ENCODE results near the gene SLC25A21.

SLC25A21 gene

DNA sequence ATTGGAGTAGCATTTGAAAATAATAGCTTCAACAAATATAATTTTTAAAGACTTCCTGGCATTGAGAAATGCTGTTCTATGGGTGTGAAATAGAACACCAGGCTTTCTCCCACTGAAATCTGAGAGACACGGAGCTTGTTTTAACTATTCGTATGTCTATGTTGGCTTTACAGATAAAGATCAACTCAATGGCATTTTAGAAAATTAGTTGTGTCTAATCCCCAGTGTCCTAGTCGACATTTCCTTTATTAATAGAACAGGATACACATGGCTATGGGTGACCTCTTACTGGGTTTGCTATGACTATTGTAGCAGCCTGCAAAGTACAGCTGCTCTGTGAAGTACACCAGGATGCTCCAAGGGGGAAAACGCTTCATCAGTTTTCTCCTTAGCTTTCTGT, 159.3 kb downstream of the SLC25A21 start:
- H4K91ac ChIP-seq (ENCODE audit: low read depth, low read length), result no peak overlapping the region

DNA sequence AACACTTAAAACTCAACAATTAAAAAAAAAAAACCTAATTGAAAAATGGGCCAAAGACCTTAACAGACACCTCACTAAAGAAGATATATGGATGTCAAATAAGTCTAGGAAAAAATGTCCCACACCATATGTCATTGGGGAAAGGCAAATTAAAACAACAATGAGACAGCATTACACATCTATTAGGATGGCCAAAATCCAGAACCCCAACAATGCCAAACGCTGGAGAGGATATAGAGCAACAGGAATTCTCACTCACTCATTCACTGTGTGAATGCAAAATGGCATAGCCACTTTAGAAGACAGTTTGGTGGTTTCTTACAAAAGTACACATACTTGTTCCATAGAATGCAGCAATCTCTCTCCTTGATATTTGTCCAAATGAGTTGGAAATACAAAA, 173.7 kb downstream of the SLC25A21 start:
- H3K9ac ChIP-seq (ENCODE audit: low read length), result no peak overlapping the region
- H3K23ac ChIP-seq (ENCODE audit: low read length), result no peak overlapping the region
- no peak overlapping the region for H3K4me2 ChIP-seq (ENCODE audit: low read length)
- H3K79me2 ChIP-seq (ENCODE audit: control insufficient read depth, insufficient read depth, low read length, poor library complexity), result peaks cover 2% of the 10 kb centered on the region
- no CpG with 5 or more reads among the region's 1 CpG for WGBS (ENCODE audit: extremely low coverage, insufficient coverage, insufficient read length)
- H2BK120ac ChIP-seq (ENCODE audit: insufficient read depth, low read length, poor library complexity), result no peak overlapping the region
- H3K18ac ChIP-seq (ENCODE audit: low read length), result no peak overlapping the region
- H3K27ac ChIP-seq (ENCODE audit: low read depth, low read length), result no peak overlapping the region
- H4K8ac ChIP-seq (ENCODE audit: low read depth, low read length), result no peak overlapping the region
- H2AFZ ChIP-seq (ENCODE audit: insufficient read depth, low read length, poor library complexity), result no peak overlapping the region
- H3K4ac ChIP-seq (ENCODE audit: low read depth, low read length), result no peak overlapping the region
- H3K36me3 ChIP-seq (ENCODE audit: control insufficient read depth in 1 of 2, insufficient read depth in 2 of 2, low read length in 2 of 2), result no peaks in the 10 kb centered on the region
- H3K14ac ChIP-seq (ENCODE audit: low read length), result no peak overlapping the region
- no peak for DNase-seq
- no peak overlapping the region for H4K91ac ChIP-seq (ENCODE audit: low read depth, low read length)
- no peak overlapping the region for H3K4me3 ChIP-seq (ENCODE audit: low read depth, low read length)
- no peak overlapping the region for H2BK12ac ChIP-seq (ENCODE audit: low read length)
- no peaks in the 10 kb centered on the region for H3K27me3 ChIP-seq (ENCODE audit: insufficient read depth, low read length)
- peaks cover 0 to 2% of the 10 kb centered on the region in 2 experiments for H3K4me1 ChIP-seq (ENCODE audit: control insufficient read depth in 1 of 2, insufficient read depth in 2 of 2, low read length in 2 of 2)
- no peaks in the 10 kb centered on the region for H3K79me1 ChIP-seq (ENCODE audit: low read length)
- no peak overlapping the region for H2AK5ac ChIP-seq (ENCODE audit: low read length)
- H3K9me3 ChIP-seq (ENCODE audit: insufficient read depth, low read depth, low read length), result no peaks in the 10 kb centered on the region
- H2BK5ac ChIP-seq (ENCODE audit: low read depth, low read length, poor library complexity), result no peak overlapping the region
- no peak overlapping the region for H4K12ac ChIP-seq (ENCODE audit: low read depth, low read length)

More for the DNA sequence above, 159.3 kb downstream of the SLC25A21 start:
- no peaks in the 10 kb centered on the region for H3K79me2 ChIP-seq (ENCODE audit: control insufficient read depth, insufficient read depth, low read length, poor library complexity)
- H3K14ac ChIP-seq (ENCODE audit: low read length), result no peak overlapping the region
- H2AK5ac ChIP-seq (ENCODE audit: low read length), result no peak overlapping the region
- no peaks in the 10 kb centered on the region for H3K36me3 ChIP-seq (ENCODE audit: control insufficient read depth in 1 of 2, insufficient read depth in 2 of 2, low read length in 2 of 2)
- no peak overlapping the region for H3K4me3 ChIP-seq (ENCODE audit: low read depth, low read length)
- H3K4ac ChIP-seq (ENCODE audit: low read depth, low read length), result no peak overlapping the region
- H3K27me3 ChIP-seq (ENCODE audit: insufficient read depth, low read length), result no peaks in the 10 kb centered on the region
- no CpG with 5 or more reads among the region's 4 CpGs for WGBS (ENCODE audit: extremely low coverage, insufficient coverage, insufficient read length)
- no peak overlapping the region for H2BK5ac ChIP-seq (ENCODE audit: low read depth, low read length, poor library complexity)
- no peak overlapping the region for H3K4me2 ChIP-seq (ENCODE audit: low read length)
- H3K9ac ChIP-seq (ENCODE audit: low read length), result no peak overlapping the region
- H2BK120ac ChIP-seq (ENCODE audit: insufficient read depth, low read length, poor library complexity), result no peak overlapping the region
- no peak overlapping the region for H2BK12ac ChIP-seq (ENCODE audit: low read length)
- H3K18ac ChIP-seq (ENCODE audit: low read length), result no peak overlapping the region
- H4K12ac ChIP-seq (ENCODE audit: low read depth, low read length), result no peak overlapping the region
- H4K8ac ChIP-seq (ENCODE audit: low read depth, low read length), result no peak overlapping the region
- no peak overlapping the region for H2AFZ ChIP-seq (ENCODE audit: insufficient read depth, low read length, poor library complexity)
- DNase-seq, result no peak
- no peak overlapping the region for H3K27ac ChIP-seq (ENCODE audit: low read depth, low read length)
- H3K9me3 ChIP-seq (ENCODE audit: insufficient read depth, low read depth, low read length), result no peaks in the 10 kb centered on the region
- H3K23ac ChIP-seq (ENCODE audit: low read length), result no peak overlapping the region
- no peaks in the 10 kb centered on the region for H3K4me1 ChIP-seq (ENCODE audit: control insufficient read depth in 1 of 2, insufficient read depth in 2 of 2, low read length in 2 of 2)
- no peaks in the 10 kb centered on the region for H3K79me1 ChIP-seq (ENCODE audit: low read length)

DNA sequence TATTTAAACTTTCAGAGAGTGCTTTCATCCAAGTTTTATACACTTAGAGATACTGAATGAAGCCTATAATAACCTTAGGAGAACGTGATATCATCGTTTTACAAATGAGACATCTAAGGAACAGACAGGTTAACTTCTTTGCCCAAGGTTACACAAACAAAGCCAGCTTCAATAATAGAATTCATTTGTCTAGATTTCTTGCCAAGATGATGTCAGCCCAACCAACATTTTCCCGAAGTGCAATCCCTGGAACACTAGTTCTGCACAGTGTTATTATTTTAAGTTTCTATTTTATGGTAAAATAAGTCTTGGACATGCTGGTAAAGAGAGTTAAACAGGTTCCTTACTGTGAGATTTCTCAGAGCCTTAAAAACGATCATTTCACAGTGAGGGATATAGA, 174.6 kb downstream of the SLC25A21 start:
- H3K27me3 ChIP-seq (ENCODE audit: insufficient read depth, low read length), result no peaks in the 10 kb centered on the region
- no peak overlapping the region for H3K23ac ChIP-seq (ENCODE audit: low read length)
- no peak overlapping the region for H3K14ac ChIP-seq (ENCODE audit: low read length)
- peaks cover 0 to 2% of the 10 kb centered on the region in 2 experiments for H3K4me1 ChIP-seq (ENCODE audit: control insufficient read depth in 1 of 2, insufficient read depth in 2 of 2, low read length in 2 of 2)
- no peak overlapping the region for H2AK5ac ChIP-seq (ENCODE audit: low read length)
- no peak overlapping the region for H2BK5ac ChIP-seq (ENCODE audit: low read depth, low read length, poor library complexity)
- H3K79me2 ChIP-seq (ENCODE audit: control insufficient read depth, insufficient read depth, low read length, poor library complexity), result peaks cover 2% of the 10 kb centered on the region
- H3K79me1 ChIP-seq (ENCODE audit: low read length), result no peaks in the 10 kb centered on the region
- no peak overlapping the region for H2BK12ac ChIP-seq (ENCODE audit: low read length)
- no peak overlapping the region for H2AFZ ChIP-seq (ENCODE audit: insufficient read depth, low read length, poor library complexity)
- H4K12ac ChIP-seq (ENCODE audit: low read depth, low read length), result no peak overlapping the region
- no peak overlapping the region for H3K4me3 ChIP-seq (ENCODE audit: low read depth, low read length)
- no peak overlapping the region for H3K9ac ChIP-seq (ENCODE audit: low read length)
- no peak overlapping the region for H3K4ac ChIP-seq (ENCODE audit: low read depth, low read length)
- H3K18ac ChIP-seq (ENCODE audit: low read length), result no peak overlapping the region
- no peak overlapping the region for H4K91ac ChIP-seq (ENCODE audit: low read depth, low read length)
- no peaks in the 10 kb centered on the region for H3K36me3 ChIP-seq (ENCODE audit: control insufficient read depth in 1 of 2, insufficient read depth in 2 of 2, low read length in 2 of 2)
- no peak overlapping the region for H4K8ac ChIP-seq (ENCODE audit: low read depth, low read length)
- H3K9me3 ChIP-seq (ENCODE audit: insufficient read depth, low read depth, low read length), result no peaks in the 10 kb centered on the region
- DNase-seq, result no peak
- H3K27ac ChIP-seq (ENCODE audit: low read depth, low read length), result no peak overlapping the region
- no peak overlapping the region for H3K4me2 ChIP-seq (ENCODE audit: low read length)
- no peak overlapping the region for H2BK120ac ChIP-seq (ENCODE audit: insufficient read depth, low read length, poor library complexity)
- WGBS (ENCODE audit: extremely low coverage, insufficient coverage, insufficient read length), result no CpG with 5 or more reads among the region's 4 CpGs

DNA sequence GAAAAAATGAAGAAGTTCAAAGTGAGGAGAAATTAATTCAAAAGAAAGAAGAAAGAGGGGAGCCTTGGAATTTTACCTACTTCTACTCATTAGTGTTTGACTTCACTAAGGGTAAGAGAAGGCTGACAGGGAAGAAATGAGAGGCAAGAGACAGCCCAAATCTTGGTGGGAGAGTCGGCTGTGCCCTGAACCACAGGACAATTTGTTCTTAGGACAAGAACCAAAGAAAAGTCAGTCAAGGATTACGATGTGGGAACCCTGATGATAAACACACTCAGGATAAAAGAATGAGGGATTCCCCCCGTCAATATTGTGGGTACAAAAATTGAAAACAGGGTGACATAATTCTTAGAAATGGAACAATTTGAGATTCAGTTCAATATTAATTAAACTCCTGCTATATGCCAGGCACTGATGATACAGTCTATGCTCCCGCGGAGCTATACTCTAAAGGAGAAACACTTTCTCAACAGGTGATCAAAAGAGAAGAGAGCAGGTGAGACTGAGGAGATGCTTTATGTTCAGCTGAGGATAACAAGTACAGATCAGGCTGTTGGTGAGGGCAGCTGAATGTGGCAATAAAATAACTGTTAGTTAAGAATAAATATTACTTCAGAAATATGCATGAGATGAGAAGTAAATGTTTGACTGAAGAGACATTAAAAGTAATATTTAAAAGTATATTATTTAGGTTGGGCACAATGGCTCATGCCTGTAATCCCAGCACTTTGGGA, 175.4 kb downstream of the SLC25A21 start:
- no peaks in the 10 kb centered on the region for H3K27me3 ChIP-seq (ENCODE audit: insufficient read depth, low read length)
- peaks cover 2% of the 10 kb centered on the region for H3K79me2 ChIP-seq (ENCODE audit: control insufficient read depth, insufficient read depth, low read length, poor library complexity)
- H2AFZ ChIP-seq (ENCODE audit: insufficient read depth, low read length, poor library complexity), result no peak overlapping the region
- H3K79me1 ChIP-seq (ENCODE audit: low read length), result no peaks in the 10 kb centered on the region
- H3K9ac ChIP-seq (ENCODE audit: low read length), result no peak overlapping the region
- H2BK12ac ChIP-seq (ENCODE audit: low read length), result no peak overlapping the region
- H2AK5ac ChIP-seq (ENCODE audit: low read length), result no peak overlapping the region
- no peak overlapping the region for H3K27ac ChIP-seq (ENCODE audit: low read depth, low read length)
- H2BK5ac ChIP-seq (ENCODE audit: low read depth, low read length, poor library complexity), result no peak overlapping the region
- no CpG with 5 or more reads among the region's 5 CpGs for WGBS (ENCODE audit: extremely low coverage, insufficient coverage, insufficient read length)
- H3K4me1 ChIP-seq (ENCODE audit: control insufficient read depth in 1 of 2, insufficient read depth in 2 of 2, low read length in 2 of 2), result peaks cover 0 to 2% of the 10 kb centered on the region in 2 experiments
- no peak overlapping the region for H4K8ac ChIP-seq (ENCODE audit: low read depth, low read length)
- no peak overlapping the region for H4K12ac ChIP-seq (ENCODE audit: low read depth, low read length)
- H3K23ac ChIP-seq (ENCODE audit: low read length), result no peak overlapping the region
- no peak overlapping the region for H3K4me3 ChIP-seq (ENCODE audit: low read depth, low read length)
- no peaks in the 10 kb centered on the region for H3K9me3 ChIP-seq (ENCODE audit: insufficient read depth, low read depth, low read length)
- no peak overlapping the region for H3K14ac ChIP-seq (ENCODE audit: low read length)
- no peak overlapping the region for H4K91ac ChIP-seq (ENCODE audit: low read depth, low read length)
- no peaks in the 10 kb centered on the region for H3K36me3 ChIP-seq (ENCODE audit: control insufficient read depth in 1 of 2, insufficient read depth in 2 of 2, low read length in 2 of 2)
- no peak overlapping the region for H3K4me2 ChIP-seq (ENCODE audit: low read length)
- no peak for DNase-seq
- no peak overlapping the region for H3K18ac ChIP-seq (ENCODE audit: low read length)
- no peak overlapping the region for H3K4ac ChIP-seq (ENCODE audit: low read depth, low read length)
- no peak overlapping the region for H2BK120ac ChIP-seq (ENCODE audit: insufficient read depth, low read length, poor library complexity)
